ENCODE data around the gene KCNK18. TPM values are rescaled to one million over a fixed set of nuclear protein-coding genes. Genes with fewer than 3 reads are reported as not detected.

Gene KCNK18
- polyA plus RNA-seq: not detected
- long read RNA-seq, donor 1: 0 reads
- long read RNA-seq, donor 2: 0 reads
- long read RNA-seq, donor 3: 0 reads
- long read RNA-seq, donor 4: 0 reads
- long read RNA-seq, donor 5: 0 reads
- long read RNA-seq, donor 6: 0 reads
- long read RNA-seq, donor 7: 0 reads
- long read RNA-seq, donor 8: 0 reads
- long read RNA-seq, donor 9: 0 reads
- long read RNA-seq, donor 10: 0 reads

GRCh38 chr10:117197189-117197588 is at the start of gene KCNK18:
Gene KCNK18, plus strand, starts transcription at chr10:117197489. Its CDS starts 0 bp downstream, at chr10:117197489.
- H3K4me3 ChIP-seq (ENCODE audit: low read depth in 1 of 3, low read length in 3 of 3): no peak within 1 kb of the TSS
- 78 to 83% (median 83%) methylated on average over 12 of the region's 12 CpGs for WGBS, 3 donors
- FAIRE-seq: no peak

DNA sequence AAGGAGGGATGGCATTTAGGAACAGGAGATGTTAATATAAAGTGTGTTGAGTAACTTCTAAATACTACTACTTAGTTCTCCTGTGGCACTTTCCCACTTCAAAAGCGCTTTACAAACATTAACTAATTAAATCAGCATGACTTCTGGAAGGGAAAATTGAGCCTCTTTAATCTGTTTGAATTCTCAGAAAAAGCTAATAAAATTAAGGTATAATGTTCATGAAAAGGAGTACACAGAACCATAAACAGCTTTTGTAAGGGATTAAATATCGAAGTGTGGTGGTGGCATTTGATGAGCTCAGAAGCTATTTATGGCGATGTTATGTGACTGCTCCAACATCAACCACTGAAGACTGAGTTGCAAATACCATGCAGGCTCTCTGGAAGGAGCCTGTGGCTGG is 49.0 kb upstream of the KCNK18 start:
- DNase-seq (no peak), FAIRE-seq (no peak)
- H3K27me3 ChIP-seq (ENCODE audit: control insufficient read depth in 3 of 3, insufficient read depth in 3 of 3, low read length in 3 of 3): peaks cover 0 to 62% (median 23%) of the 10 kb centered on the region in 3 donors

More at GRCh38 chr10:117197189-117197588, at the start of gene KCNK18:
- Histone ChIP-seq H3K4me1 (ENCODE audit: control insufficient read depth in 3 of 3, insufficient read depth in 2 of 3, low read depth in 1 of 3, low read length in 2 of 3) (no peaks in the 10 kb centered on the region), H3K9me3 (ENCODE audit: control insufficient read depth in 2 of 2, insufficient read depth in 1 of 2, low read depth in 1 of 2, low read length in 1 of 2) (no peaks in the 10 kb centered on the region), H3K36me3 (ENCODE audit: control insufficient read depth in 3 of 3, insufficient read depth in 2 of 3, low read depth in 1 of 3, low read length in 3 of 3) (no peaks in the 10 kb centered on the region), H3K27ac (ENCODE audit: low read depth in 1 of 3, low read length in 2 of 3) (no peak within 1 kb of the TSS), H3K27me3 (ENCODE audit: control insufficient read depth in 3 of 3, insufficient read depth in 3 of 3, low read length in 3 of 3) (peaks cover 0 to 3% (median 2%) of the 10 kb centered on the region in 3 donors)
- no peak for DNase-seq

GRCh38 chr10:117152668-117153067 is 44.6 kb upstream of the KCNK18 start:
- Histone ChIP-seq H3K36me3 (ENCODE audit: control insufficient read depth in 3 of 3, insufficient read depth in 2 of 3, low read depth in 1 of 3, low read length in 3 of 3) (no peaks in the 10 kb centered on the region), H3K27ac (ENCODE audit: low read depth in 1 of 3, low read length in 2 of 3) (no peak overlapping the region), H3K4me1 (ENCODE audit: control insufficient read depth in 3 of 3, insufficient read depth in 2 of 3, low read depth in 1 of 3, low read length in 2 of 3) (no peaks in the 10 kb centered on the region), H3K27me3 (ENCODE audit: control insufficient read depth in 3 of 3, insufficient read depth in 3 of 3, low read length in 3 of 3) (peaks cover 0 to 71% (median 24%) of the 10 kb centered on the region in 3 donors), H3K9me3 (ENCODE audit: control insufficient read depth in 2 of 2, insufficient read depth in 1 of 2, low read depth in 1 of 2, low read length in 1 of 2) (no peaks in the 10 kb centered on the region), H3K4me3 (ENCODE audit: low read depth in 1 of 3, low read length in 3 of 3) (no peak overlapping the region)
- WGBS, 3 donors: 37 to 48% (median 46%) methylated on average over 3 of the region's 3 CpGs
- DNase-seq (no peak), FAIRE-seq (no peak)

More for the DNA sequence above, 49.0 kb upstream of the KCNK18 start:
- WGBS, 3 donors: 74 to 77% (median 75%) methylated on average over 3 of the region's 3 CpGs
- Histone ChIP-seq H3K9me3 (ENCODE audit: control insufficient read depth in 2 of 2, insufficient read depth in 1 of 2, low read depth in 1 of 2, low read length in 1 of 2) (peaks cover 0 to 14% of the 10 kb centered on the region in 2 donors), H3K36me3 (ENCODE audit: control insufficient read depth in 3 of 3, insufficient read depth in 2 of 3, low read depth in 1 of 3, low read length in 3 of 3) (no peaks in the 10 kb centered on the region), H3K27ac (ENCODE audit: low read depth in 1 of 3, low read length in 2 of 3) (no peak overlapping the region), H3K4me1 (ENCODE audit: control insufficient read depth in 3 of 3, insufficient read depth in 2 of 3, low read depth in 1 of 3, low read length in 2 of 3) (no peaks in the 10 kb centered on the region), H3K4me3 (ENCODE audit: low read depth in 1 of 3, low read length in 3 of 3) (no peak overlapping the region)

GRCh38 chr10:117158297-117158696 is 39.0 kb upstream of the KCNK18 start:
- no peaks in the 10 kb centered on the region for H3K36me3 ChIP-seq (ENCODE audit: control insufficient read depth in 3 of 3, insufficient read depth in 2 of 3, low read depth in 1 of 3, low read length in 3 of 3)
- WGBS, 3 donors: 22 to 38% (median 28%) methylated on average over 2 of the region's 2 CpGs
- peaks cover 0 to 4% (median 0%) of the 10 kb centered on the region in 3 donors for H3K4me1 ChIP-seq (ENCODE audit: control insufficient read depth in 3 of 3, insufficient read depth in 2 of 3, low read depth in 1 of 3, low read length in 2 of 3)
- H3K9me3 ChIP-seq (ENCODE audit: control insufficient read depth in 2 of 2, insufficient read depth in 1 of 2, low read depth in 1 of 2, low read length in 1 of 2): no peaks in the 10 kb centered on the region
- H3K27ac ChIP-seq (ENCODE audit: low read depth in 1 of 3, low read length in 2 of 3): no peak overlapping the region
- FAIRE-seq (no peak), DNase-seq (no peak)
- H3K27me3 ChIP-seq (ENCODE audit: control insufficient read depth in 3 of 3, insufficient read depth in 3 of 3, low read length in 3 of 3): peaks cover 5 to 85% (median 37%) of the 10 kb centered on the region in 3 donors
- H3K4me3 ChIP-seq (ENCODE audit: low read depth in 1 of 3, low read length in 3 of 3): no peak overlapping the region

- no peaks in the 10 kb centered on the region for H3K9me3 ChIP-seq (ENCODE audit: control insufficient read depth in 2 of 2, insufficient read depth in 1 of 2, low read depth in 1 of 2, low read length in 1 of 2)
- FAIRE-seq: no peak
- H3K27ac ChIP-seq (ENCODE audit: low read depth in 1 of 3, low read length in 2 of 3): no peak overlapping the region
- peaks cover 0 to 7% (median 0%) of the 10 kb centered on the region in 3 donors for H3K4me1 ChIP-seq (ENCODE audit: control insufficient read depth in 3 of 3, insufficient read depth in 2 of 3, low read depth in 1 of 3, low read length in 2 of 3)
- H3K4me3 ChIP-seq (ENCODE audit: low read depth in 1 of 3, low read length in 3 of 3): no peak overlapping the region
- H3K36me3 ChIP-seq (ENCODE audit: control insufficient read depth in 3 of 3, insufficient read depth in 2 of 3, low read depth in 1 of 3, low read length in 3 of 3): no peaks in the 10 kb centered on the region
- H3K27me3 ChIP-seq (ENCODE audit: control insufficient read depth in 3 of 3, insufficient read depth in 3 of 3, low read length in 3 of 3): peaks cover 6 to 90% (median 45%) of the 10 kb centered on the region in 3 donors
- 8 to 13% (median 12%) methylated on average over 6 of the region's 6 CpGs for WGBS, 3 donors
- no peak for DNase-seq
Observed at GRCh38 chr10:117159390-117159789, 37.9 kb upstream of the KCNK18 start.

- FAIRE-seq (no peak), DNase-seq (no peak)
- Histone ChIP-seq H3K36me3 (ENCODE audit: control insufficient read depth in 3 of 3, insufficient read depth in 2 of 3, low read depth in 1 of 3, low read length in 3 of 3) (no peaks in the 10 kb centered on the region), H3K4me1 (ENCODE audit: control insufficient read depth in 3 of 3, insufficient read depth in 2 of 3, low read depth in 1 of 3, low read length in 2 of 3) (peaks cover 0 to 15% (median 0%) of the 10 kb centered on the region in 3 donors), H3K27ac (ENCODE audit: low read depth in 1 of 3, low read length in 2 of 3) (no peak overlapping the region), H3K27me3 (ENCODE audit: control insufficient read depth in 3 of 3, insufficient read depth in 3 of 3, low read length in 3 of 3) (peaks cover 6 to 90% (median 49%) of the 10 kb centered on the region in 3 donors), H3K9me3 (ENCODE audit: control insufficient read depth in 2 of 2, insufficient read depth in 1 of 2, low read depth in 1 of 2, low read length in 1 of 2) (no peaks in the 10 kb centered on the region), H3K4me3 (ENCODE audit: low read depth in 1 of 3, low read length in 3 of 3) (no peak overlapping the region)
- 12 to 15% (median 13%) methylated on average over 5 of the region's 5 CpGs for WGBS, 3 donors
Observed at GRCh38 chr10:117160567-117160966, 36.7 kb upstream of the KCNK18 start.

GRCh38 chr10:117161386-117162033 is 35.8 kb upstream of the KCNK18 start:
- no peak overlapping the region for H3K4me3 ChIP-seq (ENCODE audit: low read depth in 1 of 3, low read length in 3 of 3)
- peak in 1 of 2 donors; percentile 28 for DNase-seq
- H3K4me1 ChIP-seq (ENCODE audit: control insufficient read depth in 3 of 3, insufficient read depth in 2 of 3, low read depth in 1 of 3, low read length in 2 of 3): peaks cover 0 to 16% (median 0%) of the 10 kb centered on the region in 3 donors
- peaks cover 12 to 94% (median 57%) of the 10 kb centered on the region in 3 donors for H3K27me3 ChIP-seq (ENCODE audit: control insufficient read depth in 3 of 3, insufficient read depth in 3 of 3, low read length in 3 of 3)
- H3K27ac ChIP-seq (ENCODE audit: low read depth in 1 of 3, low read length in 2 of 3): no peak overlapping the region
- WGBS, 3 donors: 5 to 10% (median 9%) methylated on average over 6 of the region's 6 CpGs
- FAIRE-seq: no peak
- no peaks in the 10 kb centered on the region for H3K36me3 ChIP-seq (ENCODE audit: control insufficient read depth in 3 of 3, insufficient read depth in 2 of 3, low read depth in 1 of 3, low read length in 3 of 3)
- no peaks in the 10 kb centered on the region for H3K9me3 ChIP-seq (ENCODE audit: control insufficient read depth in 2 of 2, insufficient read depth in 1 of 2, low read depth in 1 of 2, low read length in 1 of 2)

GRCh38 chr10:117162093-117163060 is 34.9 kb upstream of the KCNK18 start:
- 5 to 7% (median 6%) methylated on average over 24 to 39 of the region's 39 CpGs for WGBS, 3 donors

More at GRCh38 chr10:117162093-117163060, 34.9 kb upstream of the KCNK18 start:
- Histone ChIP-seq H3K9me3 (ENCODE audit: control insufficient read depth in 2 of 2, insufficient read depth in 1 of 2, low read depth in 1 of 2, low read length in 1 of 2) (peaks cover 0 to 3% of the 10 kb centered on the region in 2 donors), H3K27me3 (ENCODE audit: control insufficient read depth in 3 of 3, insufficient read depth in 3 of 3, low read length in 3 of 3) (peaks cover 12 to 94% (median 58%) of the 10 kb centered on the region in 3 donors), H3K4me3 (ENCODE audit: low read depth in 1 of 3, low read length in 3 of 3) (no peak overlapping the region), H3K4me1 (ENCODE audit: control insufficient read depth in 3 of 3, insufficient read depth in 2 of 3, low read depth in 1 of 3, low read length in 2 of 3) (peaks cover 0 to 16% (median 0%) of the 10 kb centered on the region in 3 donors), H3K27ac (ENCODE audit: low read depth in 1 of 3, low read length in 2 of 3) (no peak overlapping the region), H3K36me3 (ENCODE audit: control insufficient read depth in 3 of 3, insufficient read depth in 2 of 3, low read depth in 1 of 3, low read length in 3 of 3) (no peaks in the 10 kb centered on the region)
- no peak for DNase-seq
- FAIRE-seq: no peak
